Stimulated activated CD4-positive, alpha-beta T cell treated with anti-CD3 and anti-CD28 coated beads, TNF-alpha, amount 100 ng/mL, for 48 hours (primary cell): ENCODE data around the gene TSPAN7.

ENCODE experiments used
- DNase-seq, 3 donors: peaks; one replicate each; pipeline ENCODE4 v3.0.0-alpha.2; 2020; ENCODE audit warnings: low read depth in 3 of 3

TSPAN7 gene

DNA sequence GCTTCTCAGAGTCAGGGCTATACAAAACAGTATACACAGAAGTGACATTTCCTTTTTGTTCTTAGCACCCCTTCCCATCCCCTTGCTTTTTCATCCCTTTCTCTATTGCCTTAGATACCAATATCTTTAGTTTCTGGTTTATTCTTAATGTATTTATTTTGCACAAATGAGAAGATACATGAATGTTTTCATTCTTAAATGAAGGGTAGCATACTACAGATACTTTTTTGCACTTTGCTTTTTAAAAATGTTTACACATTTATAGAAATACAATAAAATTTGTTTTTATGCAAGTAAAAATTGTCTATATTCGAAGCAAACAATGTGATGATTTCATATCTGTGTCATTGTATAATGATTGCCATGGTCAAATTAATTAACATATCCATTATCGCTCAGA is 33.1 kb downstream of the TSPAN7 start:
- no peak for DNase-seq

DNA sequence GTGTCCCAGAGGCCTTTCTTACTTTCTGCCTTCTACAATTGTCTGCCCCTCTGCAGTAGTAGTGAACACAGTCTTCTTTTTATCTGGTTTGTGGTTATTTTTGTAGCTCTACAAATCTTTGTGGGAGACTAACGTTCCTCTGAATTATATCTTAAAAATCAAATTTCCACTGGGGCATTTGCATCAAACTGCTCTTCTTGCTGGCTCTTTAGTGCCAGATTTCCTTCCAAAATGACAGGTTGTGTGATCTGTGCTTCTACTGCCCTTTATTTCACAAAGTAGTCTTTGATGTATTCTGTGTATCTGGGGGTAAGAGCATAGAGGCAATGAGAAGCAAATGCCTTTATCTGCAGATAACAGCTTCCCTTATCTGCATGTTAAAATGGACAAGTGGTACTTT is 34.5 kb downstream of the TSPAN7 start:
- DNase-seq = no peak

DNA sequence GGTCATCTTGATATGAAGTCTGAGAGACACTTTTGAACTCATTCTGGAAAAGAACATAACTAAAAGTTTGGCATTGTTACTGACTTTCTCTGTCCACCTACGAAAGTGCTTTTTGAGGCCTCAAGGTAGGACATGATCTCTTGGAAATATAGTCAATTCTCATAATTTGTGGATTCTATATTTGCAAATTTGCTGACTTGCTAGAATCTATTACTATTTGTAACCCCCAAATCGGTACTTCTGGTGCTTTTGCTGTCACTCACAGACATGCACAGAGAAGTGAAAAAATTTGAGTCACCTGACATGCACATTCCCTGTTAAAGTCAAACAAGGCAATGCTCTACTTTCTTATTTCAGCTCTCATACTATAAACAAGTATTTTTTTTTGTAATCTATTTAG is 35.6 kb downstream of the TSPAN7 start:
- no peak for DNase-seq

DNA sequence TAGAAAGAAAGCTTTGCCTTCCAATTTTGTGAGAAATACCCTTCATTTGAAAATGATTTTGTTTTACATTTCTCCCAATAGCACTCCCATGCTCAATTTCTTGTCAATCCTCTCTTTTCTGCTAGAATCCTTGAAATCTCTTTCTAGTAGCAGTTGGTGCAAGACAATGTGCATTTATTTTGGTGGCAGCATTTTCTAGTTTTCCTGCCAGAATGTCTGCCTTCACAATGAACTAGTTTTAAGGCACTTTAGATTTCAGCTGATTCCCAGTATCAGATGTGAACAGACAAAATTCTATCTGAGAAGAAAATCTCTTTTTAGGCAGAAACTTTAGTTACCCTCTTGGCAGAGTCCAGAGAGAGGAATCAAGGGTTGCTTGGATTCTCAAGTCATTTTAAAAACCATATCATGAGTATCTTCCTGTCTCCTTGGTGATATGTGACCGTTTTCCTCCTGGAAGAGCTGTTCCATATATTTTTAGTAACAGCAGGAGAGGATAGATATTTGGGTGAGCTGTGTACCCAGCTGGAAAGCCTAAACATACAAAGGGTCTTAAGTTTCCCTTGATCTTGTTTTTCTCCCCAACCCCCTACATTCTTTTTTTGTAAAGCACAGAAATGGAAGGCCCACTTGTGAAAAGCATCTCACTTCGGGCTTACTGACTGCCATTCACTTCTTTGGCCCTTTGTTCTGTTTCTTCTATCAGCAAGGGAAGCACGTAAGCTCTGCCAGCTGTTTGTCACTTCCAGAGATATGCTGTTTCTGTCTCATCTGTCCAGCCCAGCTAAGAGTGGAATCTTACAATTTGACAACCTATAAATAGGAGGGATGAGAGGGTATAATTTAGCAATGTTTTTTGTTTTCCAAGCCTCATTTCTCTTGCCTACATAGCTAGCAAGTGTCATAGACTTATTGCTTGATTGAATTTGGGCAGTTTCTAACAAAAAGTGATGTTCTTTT is 38.7 kb downstream of the TSPAN7 start:
- DNase-seq = no peak

DNA sequence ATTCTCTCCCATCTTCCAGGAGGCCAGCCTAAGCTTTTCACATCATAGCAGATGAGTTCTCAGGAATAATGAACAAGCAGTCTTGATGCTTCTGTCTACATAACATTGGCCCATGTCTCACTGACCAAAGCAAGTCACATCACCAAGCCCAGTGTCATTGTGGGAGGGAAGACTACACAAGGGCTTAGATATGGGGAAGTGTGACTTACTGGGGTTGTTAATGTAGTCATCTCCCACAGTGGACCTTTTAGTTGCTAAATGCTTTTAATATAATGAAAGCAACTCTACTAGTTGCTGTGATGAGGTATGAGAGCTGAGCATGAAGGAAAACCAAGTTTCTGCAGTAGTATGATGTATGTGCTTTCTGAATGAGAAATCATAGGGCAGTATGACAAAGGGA is 40.5 kb downstream of the TSPAN7 start:
- DNase-seq = no peak

DNA sequence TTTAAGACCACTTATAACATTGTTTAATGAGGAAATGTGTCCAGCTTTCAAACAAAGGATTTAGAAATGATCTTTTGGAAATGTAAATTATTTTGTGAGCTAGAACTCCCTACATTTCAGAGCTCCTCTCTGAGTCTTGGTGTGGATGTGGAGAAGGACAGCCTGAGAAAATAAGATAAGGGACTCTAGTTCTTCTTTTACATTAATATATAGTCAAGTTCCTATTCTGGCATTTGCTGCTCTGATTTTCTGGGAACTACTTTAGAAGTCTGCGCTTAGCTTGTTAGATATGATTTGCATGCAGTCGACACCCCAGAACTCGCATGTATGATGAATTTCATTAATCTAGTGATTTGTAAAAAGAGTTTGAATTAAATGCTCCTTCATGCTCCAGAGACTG is 45.5 kb downstream of the TSPAN7 start:
- DNase-seq = no peak

DNA sequence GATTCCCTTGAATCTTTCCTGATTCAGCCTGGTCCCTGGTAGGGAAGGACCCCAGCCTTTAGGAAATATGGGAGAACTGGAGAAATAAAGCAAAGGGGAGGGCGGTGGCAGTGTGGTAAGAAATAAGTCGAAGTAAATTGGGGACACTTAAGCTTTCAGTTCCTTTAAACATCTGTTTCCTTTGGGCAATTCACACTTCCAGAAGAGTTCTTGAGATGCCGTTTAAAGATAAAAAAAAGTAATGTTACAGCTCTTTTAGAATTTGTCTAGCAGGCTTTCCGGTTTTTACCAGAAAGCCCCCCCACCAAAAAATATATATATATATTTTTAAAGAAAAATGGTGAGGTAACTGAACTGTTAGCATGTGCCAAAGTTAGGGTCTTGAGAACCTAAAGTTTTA is 46.6 kb downstream of the TSPAN7 start:
- no peak for DNase-seq

DNA sequence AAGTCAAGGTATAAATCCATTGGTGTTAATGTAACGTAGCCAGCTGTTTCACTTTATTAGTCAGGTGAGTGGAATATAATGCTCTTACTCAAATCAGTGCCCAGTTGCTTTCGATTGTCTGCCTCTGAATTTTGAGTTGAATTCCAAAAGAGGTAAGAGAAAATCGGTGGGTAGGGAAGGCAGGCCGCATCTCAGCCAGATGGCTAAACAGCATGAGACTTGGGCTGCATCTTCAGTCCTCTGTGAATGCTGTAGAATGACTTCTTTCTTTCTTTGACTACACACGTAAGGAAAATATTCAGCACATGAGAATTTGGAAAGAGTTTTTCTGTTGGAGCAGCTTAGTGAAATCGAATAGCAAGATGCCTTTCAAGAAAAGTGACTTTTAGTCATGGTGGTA is 49.5 kb downstream of the TSPAN7 start:
- no peak for DNase-seq

DNA sequence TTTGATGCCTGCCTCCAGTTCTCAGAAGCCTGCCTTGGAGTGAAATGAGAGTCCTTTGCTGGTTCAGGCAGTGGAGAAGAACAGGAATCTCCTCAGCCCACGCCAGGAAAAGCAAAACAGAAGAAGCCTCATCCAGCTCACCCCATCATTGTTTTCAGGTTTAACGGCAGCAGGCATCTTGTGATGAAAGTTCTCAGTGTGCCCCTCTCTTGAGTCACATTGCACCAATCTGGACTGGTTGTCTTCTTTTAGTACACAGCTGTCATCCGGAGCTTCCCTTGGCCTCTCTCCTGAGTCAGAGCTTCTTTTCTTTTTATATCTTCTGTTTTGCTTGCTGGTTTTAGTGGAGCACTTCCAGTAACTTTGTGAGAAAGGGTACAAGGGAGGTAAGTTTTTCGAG is 50.9 kb downstream of the TSPAN7 start:
- no peak for DNase-seq

DNA sequence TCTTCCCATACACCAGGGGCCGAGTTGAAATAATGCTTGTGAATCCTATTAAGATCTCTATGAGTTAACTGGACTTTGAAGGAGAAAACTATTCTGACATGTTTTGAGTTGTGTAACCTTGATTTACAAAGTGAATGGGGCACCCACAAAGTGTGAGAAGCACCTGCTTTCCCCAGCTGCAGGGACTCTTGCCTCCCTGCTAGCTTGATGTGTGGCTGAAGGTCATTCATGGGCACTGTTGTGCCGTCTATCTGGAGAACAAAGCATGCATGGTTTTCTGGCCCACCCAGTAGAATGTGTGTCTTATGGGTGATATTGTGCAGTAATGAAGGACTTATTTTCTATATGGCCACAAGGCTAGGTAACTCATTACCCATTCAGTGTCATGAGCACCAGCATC is 53.1 kb downstream of the TSPAN7 start:
- DNase-seq = no peak

DNA sequence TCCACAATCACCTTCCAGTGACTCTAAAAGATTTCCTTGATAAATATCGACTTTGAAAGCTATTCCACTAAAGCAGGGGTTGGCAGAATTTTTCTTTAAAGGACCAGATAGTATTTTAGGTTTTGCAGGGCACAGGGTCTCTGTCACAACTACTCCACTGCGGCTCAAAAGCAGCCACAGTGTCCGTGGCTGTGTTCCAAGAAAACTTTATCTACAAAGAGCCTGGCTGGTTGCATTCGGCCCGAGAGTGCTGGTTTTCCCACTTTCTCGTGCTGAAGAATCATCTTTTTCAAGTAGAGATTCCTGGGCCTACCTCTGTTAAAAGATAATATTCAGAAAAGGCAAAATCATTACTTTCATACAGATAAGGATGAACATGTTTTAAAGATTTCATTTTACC is 55.6 kb downstream of the TSPAN7 start:
- no peak for DNase-seq

DNA sequence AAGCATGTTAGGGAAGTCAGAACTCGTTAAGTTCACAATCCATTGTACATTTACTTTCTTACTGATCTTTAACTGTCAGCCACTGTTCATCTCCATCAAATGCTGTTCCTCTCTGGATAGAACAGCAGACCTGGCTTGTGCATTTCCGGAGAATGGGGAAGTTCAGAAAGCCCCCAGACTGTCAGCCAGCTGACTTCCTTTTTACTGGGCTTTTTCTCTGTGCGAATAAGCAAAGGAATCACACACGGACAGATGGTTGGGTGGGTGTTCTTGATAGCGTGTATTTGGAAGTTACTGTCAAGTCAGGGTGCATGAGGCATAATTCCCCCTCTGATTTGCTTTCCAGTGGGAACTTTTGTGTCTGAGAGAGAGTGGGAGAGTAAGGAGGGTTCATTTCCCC is 56.8 kb downstream of the TSPAN7 start:
- DNase-seq = no peak

DNA sequence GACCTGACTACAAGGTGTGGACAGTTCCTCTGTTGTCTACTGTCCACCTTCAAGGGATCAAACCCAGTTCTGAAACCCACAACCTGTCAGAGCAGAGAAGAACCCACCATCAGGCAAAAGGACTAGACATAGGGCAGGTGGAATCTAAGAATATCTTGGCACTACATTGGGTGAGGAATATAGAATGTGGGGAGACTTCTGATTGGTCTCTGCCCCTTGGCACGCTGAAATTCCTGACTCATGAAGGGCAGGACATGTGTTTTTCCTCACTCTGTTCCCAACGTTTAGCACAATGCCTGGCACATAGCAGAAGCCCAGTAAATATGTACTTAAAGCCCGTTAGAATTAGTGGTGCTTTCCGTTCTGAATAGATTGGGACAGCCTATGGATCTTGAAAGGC is 59.3 kb downstream of the TSPAN7 start:
- DNase-seq = no peak

DNA sequence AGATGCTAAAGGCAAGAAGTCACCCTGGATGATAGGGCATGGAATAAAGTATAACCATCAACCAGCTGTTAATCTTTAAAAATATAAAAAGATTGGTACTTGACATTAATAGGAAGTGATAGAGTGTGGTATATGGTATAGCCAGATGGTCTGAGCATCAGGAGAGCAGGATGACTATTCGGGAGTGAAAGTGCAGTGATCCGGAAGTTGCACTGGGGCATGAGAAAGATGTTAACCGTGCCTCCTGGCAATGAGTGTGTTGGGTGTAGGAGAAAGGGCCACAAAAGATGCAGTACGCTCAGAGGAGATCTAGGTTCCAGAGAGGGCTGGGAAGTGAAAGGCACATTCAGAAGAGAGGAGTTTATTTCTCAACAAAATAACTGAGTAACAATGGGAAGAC is 65.0 kb downstream of the TSPAN7 start:
- no peak for DNase-seq

DNA sequence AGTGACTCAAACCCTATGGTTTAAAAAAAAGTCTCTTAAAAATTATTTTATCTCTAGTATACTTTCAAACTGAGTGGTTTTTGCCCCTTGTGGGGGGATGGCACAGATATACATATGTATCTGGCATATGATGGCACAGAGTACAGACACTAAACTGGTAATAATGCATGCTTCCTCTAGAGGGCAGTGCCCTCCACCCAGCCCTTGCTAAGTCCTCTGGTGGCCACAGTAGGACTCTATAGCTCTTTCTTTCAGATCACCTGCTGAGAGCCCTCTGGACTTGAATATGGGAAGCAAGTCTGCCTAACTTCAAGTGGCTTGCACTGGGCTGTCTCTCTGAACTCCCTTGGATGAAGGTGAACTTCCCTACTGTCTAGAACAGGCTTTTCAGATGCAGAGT is 66.3 kb downstream of the TSPAN7 start:
- DNase-seq = peak in 2 of 3 donors; percentile 1 to 5

DNA sequence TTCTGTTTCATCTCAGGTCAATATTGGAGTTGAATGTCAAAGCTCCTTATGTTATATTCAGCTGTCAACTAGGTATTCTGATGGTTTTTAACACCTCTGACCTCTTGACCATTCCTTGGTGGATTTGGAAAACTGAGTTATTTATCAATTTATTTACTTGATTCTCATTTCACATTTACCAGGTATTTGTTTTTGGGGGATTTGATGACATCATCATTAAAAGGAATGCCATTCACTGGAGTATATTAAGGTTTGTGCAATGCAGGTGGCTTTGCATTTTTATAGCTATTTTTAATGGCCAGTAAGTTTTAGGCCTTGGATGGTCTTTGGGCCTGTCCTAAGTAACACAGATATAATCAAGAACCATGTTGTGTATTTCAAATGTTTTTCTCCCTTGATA is 67.2 kb downstream of the TSPAN7 start:
- no peak for DNase-seq

DNA sequence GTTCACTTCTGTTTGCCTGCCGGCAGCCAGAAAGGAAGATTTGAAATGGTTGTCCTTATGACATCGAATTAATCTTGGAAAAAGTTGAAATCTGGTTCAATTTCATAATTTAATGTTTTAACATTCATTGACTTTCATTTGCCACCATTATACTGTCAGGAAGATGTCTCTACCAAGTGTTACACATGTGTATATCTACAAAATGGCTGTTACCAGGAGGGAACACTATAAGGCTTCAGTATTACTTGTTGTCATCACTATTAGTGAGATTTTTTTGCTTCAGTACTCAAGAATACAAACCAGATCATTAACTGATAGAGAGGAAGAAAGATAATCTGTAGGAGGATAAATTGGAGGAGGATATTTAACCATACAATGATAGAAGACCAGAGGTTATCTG is 71.2 kb downstream of the TSPAN7 start:
- no peak for DNase-seq

DNA sequence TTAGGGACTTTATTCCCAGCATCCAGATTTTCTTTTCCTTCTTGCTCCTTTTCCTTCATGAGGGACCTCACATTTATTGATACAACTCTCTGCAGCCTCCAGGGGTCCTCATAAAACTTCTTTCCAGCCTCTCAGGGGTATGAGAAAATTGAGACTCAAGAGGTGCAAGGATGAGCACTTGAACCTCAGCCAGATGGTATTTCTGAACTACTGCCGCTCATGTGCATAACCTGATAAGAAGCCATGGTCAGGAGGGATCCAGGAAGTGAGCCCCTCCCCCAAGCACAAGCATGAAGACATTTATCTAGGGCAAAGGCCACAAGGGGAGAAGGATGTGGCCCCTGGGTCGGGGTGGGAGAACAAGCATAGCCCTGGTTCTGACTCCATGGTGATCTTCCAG is 73.3 kb downstream of the TSPAN7 start:
- no peak for DNase-seq

DNA sequence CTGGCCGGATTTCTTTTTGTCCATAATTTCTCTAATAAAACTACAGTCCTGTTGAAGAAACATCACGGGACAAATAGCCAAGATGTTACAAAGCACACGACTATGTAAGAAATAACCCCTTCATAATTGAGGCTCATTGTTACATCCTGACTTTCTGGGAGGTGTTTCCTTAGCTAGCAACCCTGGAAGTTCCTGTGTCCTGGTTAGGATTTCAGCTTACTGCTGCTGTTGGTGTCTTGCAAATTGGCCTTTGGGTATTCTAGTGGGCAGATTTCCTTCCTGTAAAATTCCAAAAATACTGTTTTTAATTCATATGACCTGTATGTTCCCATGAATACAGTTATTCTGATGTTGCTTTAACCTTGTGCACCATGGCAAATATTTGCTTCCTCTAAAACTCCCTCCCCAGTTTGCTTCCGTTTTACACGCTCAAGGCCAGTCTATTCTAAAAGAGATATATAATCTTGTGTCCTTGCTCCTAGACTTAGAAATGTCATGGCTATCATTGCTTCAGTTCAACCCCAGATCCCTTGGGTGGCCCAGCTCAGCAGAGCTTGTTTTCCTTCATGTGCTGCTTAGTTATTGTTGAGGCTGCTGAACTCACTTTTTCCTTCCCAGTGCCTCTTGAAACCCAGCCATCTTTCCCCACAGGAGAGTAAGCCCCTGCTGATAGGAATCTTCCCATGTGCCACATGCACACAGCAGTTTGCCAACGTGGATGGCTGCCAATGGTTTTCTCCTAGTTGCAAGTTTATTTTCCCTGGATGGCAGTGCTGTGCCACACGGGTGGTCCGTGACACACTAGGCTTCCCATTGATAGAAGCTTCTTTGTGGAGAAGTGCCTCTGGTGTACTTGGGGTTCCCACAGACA is 75.8 kb downstream of the TSPAN7 start:
- no peak for DNase-seq

DNA sequence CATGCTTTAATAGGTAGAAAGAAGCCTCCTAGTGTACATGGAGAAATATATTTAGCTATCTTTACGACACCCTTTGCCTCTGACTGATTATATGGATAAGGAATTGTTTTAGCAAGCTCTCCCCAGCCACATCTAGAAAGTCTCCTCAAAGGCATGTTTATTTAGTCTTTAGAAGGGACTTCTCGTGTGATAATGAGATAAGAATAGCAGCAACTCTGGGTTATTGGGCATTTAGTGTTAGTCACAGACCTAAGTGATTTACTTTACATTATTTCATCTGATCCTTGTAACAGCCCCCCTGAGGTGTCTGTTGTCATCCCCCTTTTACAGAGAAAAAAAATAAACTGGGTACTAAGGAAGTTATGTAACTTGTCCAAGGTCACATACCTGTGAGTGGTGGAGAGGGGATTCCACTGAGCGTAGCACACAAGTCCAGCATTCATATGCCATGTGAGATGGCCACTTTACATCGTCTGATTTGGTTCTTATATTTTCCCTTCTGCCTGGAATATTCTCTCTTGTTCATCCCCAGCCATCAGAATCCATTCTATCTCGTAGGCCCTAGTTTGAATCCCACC is 77.7 kb downstream of the TSPAN7 start:
- no peak for DNase-seq

DNA sequence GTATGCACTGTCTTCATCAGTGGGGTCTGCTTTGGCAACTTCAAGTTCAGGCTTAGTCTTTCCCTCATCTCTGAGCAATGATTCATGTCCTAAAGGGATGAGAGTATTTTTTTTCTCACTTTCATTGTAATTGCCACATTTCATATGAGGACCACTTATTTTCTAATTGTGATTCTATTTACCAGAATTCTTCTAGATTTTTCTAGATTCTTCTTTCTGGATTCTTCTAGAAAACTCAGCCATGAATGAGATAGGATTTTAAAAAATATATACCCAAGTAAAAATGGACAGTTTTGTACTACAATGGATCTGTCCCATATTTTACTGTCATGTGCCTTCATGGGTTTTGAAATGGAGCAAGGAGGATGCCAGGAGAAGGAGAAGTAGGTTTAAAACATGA is 78.4 kb downstream of the TSPAN7 start:
- DNase-seq = no peak

DNA sequence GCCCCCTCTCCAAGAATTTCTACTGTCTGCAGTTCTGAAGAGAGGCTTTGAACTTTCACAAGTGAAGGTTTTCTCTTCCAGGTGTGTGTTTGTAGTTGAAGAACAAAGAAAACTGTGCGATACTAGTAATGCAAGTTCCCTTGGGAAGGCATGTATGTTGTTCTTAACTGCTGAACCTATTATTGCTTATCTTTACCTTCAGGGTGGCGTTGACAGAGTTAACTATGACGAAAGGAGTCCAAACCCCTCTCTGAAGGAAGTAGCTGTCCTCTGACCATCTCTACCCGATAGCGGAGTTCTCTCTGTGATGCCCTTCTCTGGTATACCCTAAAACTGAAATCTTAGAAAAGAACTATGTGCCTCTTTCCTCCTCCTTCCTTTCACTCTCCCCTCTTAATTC is 79.9 kb downstream of the TSPAN7 start:
- no peak for DNase-seq

DNA sequence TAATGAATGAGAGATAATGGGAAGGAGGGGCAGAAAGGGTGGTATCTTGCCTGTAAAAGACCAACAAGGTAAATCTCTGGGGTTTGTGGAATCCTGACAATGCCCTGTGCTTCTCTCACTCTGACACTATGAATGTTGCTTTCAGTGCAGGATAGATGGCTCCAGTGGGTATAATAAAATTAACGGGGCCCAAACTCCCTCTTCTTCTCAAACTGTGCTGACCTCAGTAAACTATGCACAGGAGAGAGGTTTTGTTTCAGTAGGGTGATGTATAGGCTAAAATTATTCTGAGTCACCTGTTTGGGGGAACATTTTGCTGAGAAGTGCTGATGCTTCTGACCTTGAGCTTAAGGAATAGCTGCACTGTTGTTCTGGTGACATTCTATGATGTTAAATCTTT is 82.6 kb downstream of the TSPAN7 start:
- no peak for DNase-seq
